Esophagus squamous epithelium (tissue), 5 donors: ENCODE data around the gene LYZL6. TPM values are rescaled to one million over a fixed set of nuclear protein-coding genes. Genes with fewer than 3 reads are reported as not detected.
A peak's percentile ranks its signal among the peaks of the same experiment; 100 is the strongest.

Experiments used
- DNase-seq: peaks from one replicate; lab custom pipeline; 2025; lab: John Stamatoyannopoulos, UW
- H3K27ac ChIP-seq, 4 donors: fragments of 200-600 bp; sonication (generic); one replicate each; pipeline ENCODE4 v1.5.1; 2016 to 2019; ENCODE audit warnings: mild to moderate bottlenecking in 1 of 4
- H3K27me3 ChIP-seq, 4 donors: fragments of 200-600 bp; sonication (generic); 1 replicate in 3 of 4; 2 replicates in 1 of 4; pipeline versions ENCODE4 v1.5.1 to v1.6.0; 2017 to 2021; ENCODE audit warnings: antibody characterized with exemption in 1 of 4
- H3K36me3 ChIP-seq, 3 donors: fragments of 200-600 bp; sonication (generic); one replicate each; pipeline ENCODE4 v1.5.1; 2016 to 2019
- H3K4me1 ChIP-seq, 3 donors: fragments of 200-600 bp; sonication (generic); one replicate each; pipeline ENCODE4 v1.5.1; 2017 to 2019
- H3K4me3 ChIP-seq, 4 donors: fragments of 200-600 bp; sonication (generic); 1 replicate in 3 of 4; 2 replicates in 1 of 4; pipeline ENCODE4 v1.5.1; 2016 to 2019; ENCODE audit warnings: mild to moderate bottlenecking in 2 of 4, moderate library complexity in 1 of 4
- H3K9me3 ChIP-seq, 3 donors: fragments of 200-600 bp; sonication (generic); one replicate each; pipeline ENCODE4 v1.5.1; 2016 to 2019
- POLR2A ChIP-seq, 4 donors: fragments of 450-650 bp; IDR thresholded peaks; one replicate each; pipeline ENCODE4 v1.6.1; 2017; ENCODE audit warnings: antibody characterized with exemption in 4 of 4, mild to moderate bottlenecking in 4 of 4, moderate library complexity in 3 of 4
- WGBS, 2 donors: methylation state at CpG; one replicate each; pipeline ENCODE4 v1.1.5; 2018; 5-methylcytosine and 5-hydroxymethylcytosine counted together
- intact Hi-C: fragments of 100-400 bp; cut with DNase I; formaldehyde crosslinking; loops from one replicate; pipeline ENCODE4 v1.15.0; 2022
- total RNA-seq, 4 donors: library from RNA; depleted of rRNA; stranded (reverse); fragments of >200 nt; gene quantifications; one replicate each; pipeline ENCODE4 v1.1.0, GENCODE V29; 2016
- TF ChIP-seq, protein P1 (sequence below), 6 experiments: fragments of 450-650 bp in 4 of 6; fragments of 200-600 bp in 2 of 6; sonication (generic) in 2 of 6; IDR thresholded peaks; one replicate each; pipeline ENCODE4 v1.5.1; 2016 to 2019; ENCODE audit warnings: antibody characterized with exemption in 6 of 6, mild to moderate bottlenecking in 4 of 6, moderate library complexity in 4 of 6
- donor health status: DM: yes; HTN: yes; CAD: no.

Gene LYZL6
- total RNA-seq, 4 donors from 2014 or later: not detected

DNA sequence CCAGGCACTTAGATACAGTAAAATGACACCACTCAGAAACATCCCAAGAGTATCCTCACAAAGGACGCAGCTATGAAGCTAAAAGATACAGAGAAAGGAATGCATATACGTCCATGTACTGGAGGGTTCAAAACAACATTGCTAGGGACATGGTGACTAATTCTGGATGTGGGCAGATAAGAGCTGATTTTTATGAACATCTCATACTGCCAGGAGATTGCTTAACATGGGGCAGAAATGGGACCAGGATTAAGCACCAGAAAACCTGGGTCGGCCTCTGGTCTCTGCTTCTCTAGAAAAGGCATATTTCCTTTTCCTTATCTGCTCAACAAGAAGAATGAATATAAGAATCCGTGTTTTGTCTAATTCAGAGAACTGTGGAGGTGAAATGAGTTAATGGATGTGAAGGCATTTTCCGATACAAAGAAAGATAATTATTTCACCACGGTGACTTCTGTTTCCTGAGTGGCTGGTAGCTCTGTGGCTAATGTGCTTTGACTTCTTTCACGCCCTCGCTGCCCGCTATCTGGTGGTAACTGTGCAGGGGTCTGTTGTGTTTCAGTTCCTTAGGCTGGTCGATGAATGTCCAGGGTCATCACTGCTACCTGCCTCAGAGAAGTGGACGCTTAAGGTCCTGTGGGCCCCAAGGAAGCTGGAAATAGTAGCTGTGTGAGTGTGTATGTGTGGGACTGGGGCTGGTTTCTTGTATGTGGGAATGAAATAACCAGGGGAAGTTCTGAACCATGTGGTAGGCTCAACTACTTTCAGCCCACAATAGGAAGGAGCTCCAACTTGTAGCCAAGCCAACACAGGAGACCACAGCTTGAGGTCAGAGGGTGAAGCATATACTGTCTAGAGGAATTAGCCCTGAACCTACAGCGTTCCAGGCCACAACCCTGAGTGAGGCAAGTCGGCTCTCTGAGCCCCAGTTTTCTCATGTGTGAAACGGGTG lies 47.6 kb downstream of the LYZL6 start:
- intact Hi-C loops: no loop called here
- TF ChIP-seq POLR2A (IDR thresholded peaks at IDR 0.05): no peak
- TF ChIP-seq, protein P1, sequence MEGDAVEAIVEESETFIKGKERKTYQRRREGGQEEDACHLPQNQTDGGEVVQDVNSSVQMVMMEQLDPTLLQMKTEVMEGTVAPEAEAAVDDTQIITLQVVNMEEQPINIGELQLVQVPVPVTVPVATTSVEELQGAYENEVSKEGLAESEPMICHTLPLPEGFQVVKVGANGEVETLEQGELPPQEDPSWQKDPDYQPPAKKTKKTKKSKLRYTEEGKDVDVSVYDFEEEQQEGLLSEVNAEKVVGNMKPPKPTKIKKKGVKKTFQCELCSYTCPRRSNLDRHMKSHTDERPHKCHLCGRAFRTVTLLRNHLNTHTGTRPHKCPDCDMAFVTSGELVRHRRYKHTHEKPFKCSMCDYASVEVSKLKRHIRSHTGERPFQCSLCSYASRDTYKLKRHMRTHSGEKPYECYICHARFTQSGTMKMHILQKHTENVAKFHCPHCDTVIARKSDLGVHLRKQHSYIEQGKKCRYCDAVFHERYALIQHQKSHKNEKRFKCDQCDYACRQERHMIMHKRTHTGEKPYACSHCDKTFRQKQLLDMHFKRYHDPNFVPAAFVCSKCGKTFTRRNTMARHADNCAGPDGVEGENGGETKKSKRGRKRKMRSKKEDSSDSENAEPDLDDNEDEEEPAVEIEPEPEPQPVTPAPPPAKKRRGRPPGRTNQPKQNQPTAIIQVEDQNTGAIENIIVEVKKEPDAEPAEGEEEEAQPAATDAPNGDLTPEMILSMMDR (IDR thresholded peaks at IDR 0.05): no peak
- Histone ChIP-seq H3K4me1 (peaks cover 0 to 9% (median 4%) of the 10 kb centered on the region in 3 donors), H3K9me3 (no peaks in the 10 kb centered on the region), H3K27ac (no peak overlapping the region), H3K27me3 (peaks cover 0 to 4% (median 0%) of the 10 kb centered on the region in 4 donors), H3K36me3 (no peaks in the 10 kb centered on the region), H3K4me3 (no peak overlapping the region)
- WGBS, 2 donors: 74 to 75% methylated on average over 12 to 14 of the region's 14 CpGs
- no peak for DNase-seq

DNA sequence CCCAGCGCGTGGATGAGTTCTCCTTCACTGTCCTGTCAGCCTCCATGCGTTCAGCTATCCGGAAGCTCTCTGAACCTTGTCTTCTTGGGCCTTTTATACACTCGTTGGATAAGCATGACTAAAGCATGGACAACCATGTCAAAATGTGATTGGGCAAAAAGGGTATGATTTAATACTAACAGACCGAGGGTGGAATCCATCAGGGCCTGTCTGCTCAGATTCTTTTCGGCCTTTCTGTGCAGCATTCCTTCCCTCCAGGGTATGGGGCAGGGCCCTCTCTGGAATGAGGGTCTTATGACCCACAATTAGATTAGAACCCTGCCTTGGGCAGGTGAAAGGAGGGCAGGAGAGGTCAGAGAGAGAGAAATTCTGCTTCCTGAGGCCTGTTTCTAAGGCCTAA lies 49.3 kb downstream of the LYZL6 start:
- H3K4me1 ChIP-seq: peaks cover 0 to 8% (median 0%) of the 10 kb centered on the region in 3 donors
- H3K27ac ChIP-seq: no peak overlapping the region
- TF ChIP-seq, protein P1 (IDR thresholded peaks at IDR 0.05): no peak
- TF ChIP-seq POLR2A (IDR thresholded peaks at IDR 0.05): no peak
- intact Hi-C loops: no loop called here
- H3K9me3 ChIP-seq: no peaks in the 10 kb centered on the region
- no peaks in the 10 kb centered on the region for H3K36me3 ChIP-seq
- peaks cover 0 to under 1% (median 0%) of the 10 kb centered on the region in 4 donors for H3K27me3 ChIP-seq
- H3K4me3 ChIP-seq: no peak overlapping the region
- 86 to 91% methylated on average over 7 of the region's 7 CpGs for WGBS, 2 donors
- DNase-seq: no peak

DNA sequence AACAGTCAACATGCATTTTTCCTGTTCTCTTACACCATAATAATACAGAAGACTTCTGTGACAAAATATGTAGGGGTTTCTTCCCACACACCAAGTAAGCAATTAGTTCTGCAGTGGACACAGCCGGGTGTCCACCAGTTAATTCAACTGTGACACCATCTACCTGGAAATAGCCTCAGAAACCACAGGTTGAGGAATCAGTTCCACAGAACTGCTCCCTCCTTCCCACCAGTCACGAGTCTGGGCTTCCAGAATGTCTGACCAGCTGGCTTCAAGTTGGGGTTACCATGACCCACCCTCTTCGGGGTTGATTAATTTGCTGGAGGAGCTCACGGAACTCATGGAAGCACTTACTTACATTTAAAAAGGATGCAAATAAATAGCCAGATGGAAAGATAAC lies 49.8 kb downstream of the LYZL6 start:
- no peak for DNase-seq
- Histone ChIP-seq H3K4me3 (no peak overlapping the region), H3K9me3 (no peaks in the 10 kb centered on the region), H3K27ac (no peak overlapping the region), H3K36me3 (no peaks in the 10 kb centered on the region), H3K27me3 (no peaks in the 10 kb centered on the region), H3K4me1 (peaks cover 0 to 8% (median 0%) of the 10 kb centered on the region in 3 donors)
- 92 to 96% methylated on average over 4 of the region's 4 CpGs for WGBS, 2 donors
- TF ChIP-seq, protein P1 (IDR thresholded peaks at IDR 0.05): no peak
- no peak for TF ChIP-seq POLR2A (IDR thresholded peaks at IDR 0.05)
- intact Hi-C loops: no loop called here

DNA sequence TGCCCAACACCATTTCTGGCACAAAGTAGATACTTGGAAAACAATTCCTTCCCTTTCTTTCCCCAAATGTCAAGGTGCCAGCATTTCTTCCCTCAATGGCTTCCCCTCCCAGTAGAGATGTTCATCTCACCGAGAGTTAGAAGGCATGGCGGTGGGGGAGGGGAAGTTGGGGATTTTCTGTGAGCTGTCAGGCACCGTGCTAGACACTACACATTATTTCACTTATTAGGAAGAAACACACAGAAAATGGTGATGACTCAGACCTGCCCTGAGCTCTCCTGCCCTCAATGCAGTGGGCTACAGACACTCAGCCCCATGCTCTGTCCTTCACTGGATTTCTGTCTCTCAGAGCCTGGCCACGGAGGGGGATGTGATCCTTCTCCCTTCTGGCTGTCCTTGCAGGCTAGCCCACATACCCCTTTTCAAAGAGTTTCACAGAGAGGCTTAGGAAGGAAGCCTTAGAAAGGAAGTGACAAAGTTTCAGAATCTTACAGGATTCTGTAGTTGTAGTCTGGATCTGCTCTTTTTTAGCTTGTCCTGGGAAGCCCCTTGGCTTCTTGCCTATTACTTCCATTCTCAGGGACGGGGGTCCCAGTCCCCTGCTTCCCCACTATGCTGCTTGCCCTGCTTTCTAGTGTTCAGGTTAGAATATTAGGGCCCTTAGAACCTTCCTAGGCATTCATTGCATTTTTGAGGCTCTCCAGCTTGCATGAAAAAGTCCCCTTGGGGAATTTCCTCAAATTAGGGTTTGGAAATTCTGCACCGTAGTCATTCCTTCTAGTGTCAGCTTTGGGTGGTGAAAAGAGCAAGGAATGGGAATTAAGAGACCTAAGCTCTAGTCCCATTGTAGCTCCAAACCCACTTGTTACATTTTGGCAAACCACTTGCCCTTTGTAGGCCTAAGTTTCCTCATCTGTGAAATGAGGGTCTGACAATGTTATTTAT lies 51.1 kb downstream of the LYZL6 start:
- Histone ChIP-seq H3K4me3 (no peak overlapping the region), H3K27ac (peak overlapping the region in 1 of 4 donors; percentile 3), H3K9me3 (no peaks in the 10 kb centered on the region), H3K36me3 (no peaks in the 10 kb centered on the region), H3K4me1 (peaks cover 0 to 8% (median 0%) of the 10 kb centered on the region in 3 donors), H3K27me3 (no peaks in the 10 kb centered on the region)
- no peak for DNase-seq
- TF ChIP-seq, protein P1 (IDR thresholded peaks at IDR 0.05): no peak
- no peak for TF ChIP-seq POLR2A (IDR thresholded peaks at IDR 0.05)
- WGBS, 2 donors: 8 to 21% methylated on average over 5 to 6 of the region's 6 CpGs
- intact Hi-C loops: no loop called here
